HG02885 (cell line): ENCODE results near the gene SESN1.

Experiments used
- ATAC-seq: cut with Tn5 transposase; IDR thresholded peaks from one replicate; pipeline ENCODE4 v1.9.1; 2021; ENCODE audit warnings: mild to moderate bottlenecking; ENCODE audit not compliant: unreplicated experiment, poor library complexity

SESN1 gene

GRCh38 chr6:109062767-109063352, 31.8 kb downstream of the SESN1 start:
- no peak for ATAC-seq

- ATAC-seq: no peak
Measured at GRCh38 chr6:109062216-109062615, 32.4 kb downstream of the SESN1 start.

GRCh38 chr6:109060571-109060970, 34.1 kb downstream of the SESN1 start:
- ATAC-seq: no peak

- ATAC-seq: peak; percentile 58
Measured at GRCh38 chr6:109059571-109060021, 35.0 kb downstream of the SESN1 start.

GRCh38 chr6:109059153-109059552, 35.5 kb downstream of the SESN1 start:
- ATAC-seq: no peak

GRCh38 chr6:109058620-109059019, 36.0 kb downstream of the SESN1 start:
- no peak for ATAC-seq

- ATAC-seq: no peak
Measured at GRCh38 chr6:109056661-109057060, 38.0 kb downstream of the SESN1 start.

- no peak for ATAC-seq
Measured at GRCh38 chr6:109055771-109056235, 38.8 kb downstream of the SESN1 start.

- no peak for ATAC-seq
Measured at GRCh38 chr6:109053336-109053735, 41.3 kb downstream of the SESN1 start.

GRCh38 chr6:109052852-109053251, 41.8 kb downstream of the SESN1 start:
- no peak for ATAC-seq

GRCh38 chr6:109052018-109052651, 42.5 kb downstream of the SESN1 start:
- ATAC-seq: no peak

GRCh38 chr6:109051301-109052017, 43.2 kb downstream of the SESN1 start:
- ATAC-seq: no peak

GRCh38 chr6:109050447-109051102, 44.1 kb downstream of the SESN1 start:
- ATAC-seq: no peak

- ATAC-seq: no peak
Measured at GRCh38 chr6:109050012-109050411, 44.6 kb downstream of the SESN1 start.

GRCh38 chr6:109048670-109049415, 45.8 kb downstream of the SESN1 start:
- ATAC-seq: no peak

GRCh38 chr6:109048176-109048575, 46.5 kb downstream of the SESN1 start:
- no peak for ATAC-seq

GRCh38 chr6:109045493-109045892, 49.2 kb downstream of the SESN1 start:
- no peak for ATAC-seq

GRCh38 chr6:109039795-109040194, 54.9 kb downstream of the SESN1 start:
- ATAC-seq: no peak

GRCh38 chr6:109038837-109039398, 55.7 kb downstream of the SESN1 start:
- no peak for ATAC-seq
